GM21360 (cell line): ENCODE measurements around the gene CYB561A3.

Experiments
- ATAC-seq: cut with Tn5 transposase; IDR thresholded peaks from one replicate; pipeline ENCODE4 v1.9.1; 2021; ENCODE audit warnings: mild to moderate bottlenecking, moderate library complexity; ENCODE audit not compliant: unreplicated experiment

CYB561A3 gene

DNA sequence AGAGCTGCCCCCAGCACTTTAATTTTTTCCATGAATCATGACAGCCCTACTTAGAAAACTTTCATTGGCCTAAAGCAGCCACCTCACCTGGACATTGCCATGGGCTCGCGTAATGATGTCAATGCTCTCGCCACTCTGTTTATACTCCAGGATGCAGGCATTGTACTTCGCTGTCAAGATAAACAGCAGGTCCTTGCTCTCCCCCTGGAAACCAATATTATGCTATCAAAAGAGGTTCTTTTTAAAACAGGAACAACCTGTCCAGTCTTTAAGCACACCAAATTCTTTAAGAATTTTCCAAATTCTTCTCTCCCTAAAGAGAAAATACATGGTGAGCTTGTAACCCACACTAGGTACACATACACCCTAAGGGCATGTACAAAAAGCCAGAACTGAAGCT lies 31.8 kb downstream of the CYB561A3 start:
- ATAC-seq, result no peak

DNA sequence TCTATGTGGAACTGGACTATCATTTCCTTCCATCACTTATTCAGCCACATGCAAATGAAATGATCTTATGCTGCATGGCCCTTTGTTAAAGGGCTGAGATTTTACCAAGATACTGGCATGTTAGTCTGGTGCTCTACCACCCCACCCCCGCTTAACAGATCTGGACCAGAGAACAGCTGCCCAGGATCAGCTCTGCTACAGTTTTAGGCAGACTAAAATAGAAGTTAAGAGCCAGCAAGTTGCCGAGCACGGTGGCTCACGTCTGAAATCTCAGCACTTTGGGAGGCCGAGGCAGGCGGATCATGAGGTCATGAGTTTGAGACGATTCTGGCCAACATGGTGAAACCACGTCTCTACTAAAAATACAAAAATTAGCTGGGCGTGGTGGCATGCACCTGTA lies 33.3 kb downstream of the CYB561A3 start:
- ATAC-seq, result no peak

DNA sequence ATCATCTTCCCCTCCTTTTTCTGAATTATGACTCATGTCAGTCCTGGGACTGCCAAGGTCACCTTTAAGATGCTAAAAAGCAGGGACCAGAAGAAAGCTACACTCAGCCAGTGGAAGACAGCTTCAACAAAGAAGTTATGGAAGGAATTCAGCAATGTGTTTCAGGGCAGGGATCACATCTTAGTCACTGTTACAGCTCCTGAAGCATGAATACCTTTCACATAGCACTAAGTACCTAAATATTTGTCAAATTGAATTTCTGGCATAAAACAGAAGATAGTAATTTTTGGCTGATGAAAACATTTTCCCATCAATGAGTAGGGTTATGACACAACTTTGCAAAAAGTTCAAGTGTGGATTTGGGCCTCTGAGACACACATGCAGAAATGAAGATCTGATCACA lies 34.0 kb downstream of the CYB561A3 start:
- no peak for ATAC-seq

DNA sequence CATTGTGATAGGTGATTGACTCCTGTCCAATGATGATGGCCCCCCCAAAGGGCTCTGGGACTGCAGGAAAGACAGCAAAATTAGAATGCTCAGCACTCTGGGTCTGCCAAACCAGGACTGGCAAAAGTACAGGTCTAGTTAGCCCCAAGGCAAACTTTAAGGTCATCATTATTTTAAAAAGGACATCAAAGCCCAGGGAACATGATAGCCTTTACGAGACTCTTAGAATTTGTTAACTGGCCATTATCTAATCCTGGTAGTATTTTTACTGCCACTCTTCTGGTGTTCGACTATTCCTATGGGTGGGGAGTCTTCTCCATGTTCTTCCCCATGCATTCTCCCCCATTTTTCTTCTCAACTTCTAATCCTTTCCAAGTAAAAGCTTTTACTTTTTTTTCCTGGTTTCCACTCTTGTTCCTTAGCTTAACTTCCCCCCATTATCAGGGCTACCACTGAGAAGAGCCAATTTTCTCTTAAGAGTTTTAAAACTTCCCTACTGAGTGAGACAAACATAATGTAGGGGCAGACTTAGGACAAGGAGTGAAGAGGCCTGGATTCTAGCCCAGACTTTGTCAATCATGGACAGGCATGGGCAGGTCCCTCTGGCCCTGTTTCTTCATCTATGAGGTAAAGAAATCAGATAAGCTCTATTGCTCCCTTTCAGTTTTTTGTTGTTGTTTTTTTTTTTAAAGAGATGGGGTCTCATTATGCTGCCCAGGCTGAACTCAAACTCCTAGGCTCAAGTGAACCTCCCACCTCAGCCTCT lies 35.9 kb downstream of the CYB561A3 start:
- no peak for ATAC-seq

DNA sequence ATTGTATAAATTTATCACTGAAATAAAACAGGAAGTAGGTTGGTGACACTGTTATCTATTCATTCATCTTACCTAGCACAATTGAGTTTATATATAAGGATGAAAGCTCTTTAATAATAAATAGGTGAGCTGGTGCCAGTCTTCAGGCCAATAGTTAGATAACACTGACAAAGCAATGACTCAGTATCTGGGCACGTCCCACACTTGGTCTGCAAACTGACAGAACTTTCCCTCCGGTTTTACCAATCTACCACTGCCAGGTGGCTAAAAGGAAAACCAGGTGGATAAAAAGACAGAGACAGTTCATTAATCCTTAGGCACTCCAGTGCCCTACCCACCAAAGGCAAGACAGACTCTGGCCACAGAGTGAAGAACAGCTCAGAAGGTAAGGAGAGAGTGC lies 46.4 kb downstream of the CYB561A3 start:
- ATAC-seq, result no peak

DNA sequence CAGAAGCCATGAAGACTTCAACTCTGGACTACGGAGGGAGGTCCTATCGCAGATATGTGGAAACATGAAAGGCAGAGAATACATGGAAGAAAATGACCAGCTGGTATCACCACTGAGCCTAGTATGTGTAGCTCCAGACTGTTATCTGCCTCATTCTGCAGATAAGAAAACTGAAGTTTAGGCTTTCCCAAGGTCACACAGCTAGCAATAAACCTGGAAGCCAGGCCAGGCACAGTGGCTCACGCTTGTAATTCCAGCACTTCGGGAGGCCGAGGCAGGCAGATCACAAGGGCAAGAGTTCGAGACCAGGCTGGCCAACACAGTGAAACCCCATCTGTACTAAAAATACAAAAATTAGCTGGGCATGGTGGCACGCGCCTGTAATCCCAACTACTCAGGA lies 50.9 kb downstream of the CYB561A3 start:
- no peak for ATAC-seq

DNA sequence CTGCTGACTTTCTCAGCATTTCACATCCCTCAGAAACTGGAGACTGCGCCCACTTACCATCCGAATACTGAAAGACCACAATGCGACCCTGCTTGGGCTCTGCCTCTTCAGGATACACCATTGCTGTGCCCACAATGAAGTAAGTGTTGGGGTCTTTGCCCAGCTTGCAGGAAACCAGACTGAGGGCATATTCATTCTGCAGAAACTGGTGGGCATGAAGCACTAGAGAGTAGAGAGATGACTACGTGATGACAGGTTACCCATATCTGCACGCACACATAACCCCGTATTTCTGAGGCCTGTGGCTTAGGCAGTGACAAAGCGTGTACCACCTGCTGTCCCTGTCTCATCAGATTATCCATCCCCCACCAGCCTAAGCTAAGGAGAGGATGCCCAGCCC lies 51.9 kb downstream of the CYB561A3 start:
- ATAC-seq, result no peak

DNA sequence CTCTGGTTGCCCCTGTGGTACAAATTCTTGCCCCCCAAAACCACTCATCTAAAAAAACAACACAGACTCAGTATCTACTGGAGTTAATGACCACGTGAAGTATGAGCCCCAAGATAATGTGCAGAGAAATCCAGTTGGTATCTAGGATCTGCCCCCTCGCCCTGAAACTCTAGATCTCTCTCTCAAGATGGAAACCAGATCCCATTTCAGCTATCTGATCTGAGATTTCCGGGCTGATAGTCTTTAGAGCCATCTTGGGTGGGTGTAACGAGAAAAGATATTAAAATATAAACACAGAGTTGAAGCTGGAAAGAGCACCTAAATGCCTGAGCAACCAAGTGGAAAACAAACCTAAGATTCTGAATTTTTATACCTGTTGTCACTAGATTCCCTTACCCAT lies 52.5 kb downstream of the CYB561A3 start:
- no peak for ATAC-seq

DNA sequence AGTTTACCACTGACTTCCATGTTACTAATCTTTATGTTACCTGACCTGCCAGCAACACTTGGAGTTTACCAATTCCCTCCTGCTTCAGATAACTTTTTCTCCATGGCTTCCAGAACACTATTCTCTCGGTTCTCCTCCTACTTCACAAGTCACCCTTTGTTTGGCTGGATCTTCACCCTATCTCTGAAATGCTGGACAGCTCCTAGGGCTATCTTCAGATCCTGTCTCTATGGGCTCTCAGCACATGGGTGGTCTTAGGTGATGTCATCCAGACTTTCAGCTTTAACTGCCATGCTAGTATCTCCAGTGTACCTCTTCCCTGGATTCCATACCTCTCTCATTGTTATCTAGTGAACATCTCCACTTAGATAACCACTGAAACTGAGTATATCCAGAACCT lies 54.3 kb downstream of the CYB561A3 start:
- ATAC-seq, result no peak

DNA sequence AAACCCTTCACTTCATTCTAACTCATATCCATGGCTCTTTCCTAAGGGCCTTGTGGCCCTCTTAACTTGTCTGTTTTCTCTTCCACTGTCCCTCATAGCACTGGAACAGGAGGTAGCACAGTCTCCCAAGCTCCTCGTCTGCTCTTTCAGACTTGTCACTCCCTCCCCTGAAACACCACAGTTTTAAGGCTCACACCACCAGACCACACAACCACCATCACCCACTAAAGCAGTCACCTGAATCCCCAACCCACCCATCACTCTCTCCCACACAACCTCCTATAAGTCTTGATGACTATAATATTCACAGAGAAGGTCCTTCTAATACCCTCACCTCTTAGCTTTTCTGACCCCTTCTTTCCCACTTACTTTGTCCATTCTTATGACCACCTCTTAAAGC lies 55.5 kb downstream of the CYB561A3 start:
- ATAC-seq, result no peak

DNA sequence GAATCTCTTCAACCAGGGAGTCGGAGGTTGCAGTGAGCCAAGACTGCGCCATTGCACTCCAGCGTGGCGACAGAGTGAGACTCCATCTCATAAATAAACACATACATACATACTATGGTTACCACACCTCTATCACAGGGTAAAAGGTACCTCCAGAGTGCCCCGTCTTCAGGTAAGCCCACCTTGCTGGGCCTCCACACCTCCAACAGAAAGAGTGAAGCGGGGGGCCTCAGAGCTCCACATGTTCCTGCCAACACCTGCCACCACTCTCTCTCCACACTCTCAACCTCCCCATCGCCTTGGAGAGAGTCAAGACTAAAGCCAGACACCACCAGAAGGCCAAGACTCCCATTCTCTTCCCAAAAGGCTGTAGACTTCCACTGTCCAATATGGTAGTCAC lies 56.3 kb downstream of the CYB561A3 start:
- no peak for ATAC-seq

DNA sequence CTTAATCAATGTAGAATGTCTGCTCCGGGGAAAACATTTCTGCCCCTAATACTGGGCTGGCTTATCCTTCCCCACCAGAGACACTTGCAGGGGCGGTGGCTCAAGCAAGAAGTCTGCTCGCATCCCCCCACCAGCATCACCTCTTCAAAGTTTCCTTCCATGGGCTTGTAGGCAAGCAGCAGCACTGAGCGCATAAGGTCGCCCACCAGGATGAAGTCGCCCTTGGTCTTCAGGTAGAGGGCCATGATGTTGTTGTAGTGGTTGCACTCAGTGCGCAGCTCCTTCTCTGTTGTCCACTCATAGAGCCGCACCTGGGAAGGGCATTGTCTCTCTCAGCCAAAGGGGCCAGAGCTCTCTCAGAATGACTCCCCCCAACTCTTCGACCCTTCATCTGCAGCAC lies 58.0 kb downstream of the CYB561A3 start:
- ATAC-seq, result no peak

DNA sequence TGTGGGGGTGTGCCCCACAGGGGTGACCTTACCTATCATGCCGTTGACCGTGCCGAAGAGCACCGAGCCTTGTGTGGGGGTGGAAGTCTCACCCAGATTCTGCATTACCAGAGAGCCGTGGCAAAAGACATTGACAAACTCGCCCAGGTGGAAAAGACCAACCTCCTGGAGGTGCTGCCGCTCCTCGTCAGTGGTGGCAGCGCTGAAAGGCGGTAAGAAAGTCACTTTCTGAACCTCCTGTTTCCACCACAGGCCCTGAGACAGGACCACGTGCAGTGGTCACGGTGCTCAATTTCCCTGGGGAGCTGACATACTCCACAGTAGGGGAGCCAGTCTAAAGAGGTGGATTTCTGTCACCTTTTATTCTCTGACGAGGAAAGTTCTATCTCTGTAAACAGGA lies 59.1 kb downstream of the CYB561A3 start:
- no peak for ATAC-seq
